ENCODE measurements around the gene SPSB3. TPM values are rescaled to one million over a fixed set of nuclear protein-coding genes. Genes with fewer than 3 reads are reported as not detected.

SPSB3 gene
- 47.8 TPM for polyA plus RNA-seq (2012; ENCODE audit: insufficient read length, low read depth)

DNA sequence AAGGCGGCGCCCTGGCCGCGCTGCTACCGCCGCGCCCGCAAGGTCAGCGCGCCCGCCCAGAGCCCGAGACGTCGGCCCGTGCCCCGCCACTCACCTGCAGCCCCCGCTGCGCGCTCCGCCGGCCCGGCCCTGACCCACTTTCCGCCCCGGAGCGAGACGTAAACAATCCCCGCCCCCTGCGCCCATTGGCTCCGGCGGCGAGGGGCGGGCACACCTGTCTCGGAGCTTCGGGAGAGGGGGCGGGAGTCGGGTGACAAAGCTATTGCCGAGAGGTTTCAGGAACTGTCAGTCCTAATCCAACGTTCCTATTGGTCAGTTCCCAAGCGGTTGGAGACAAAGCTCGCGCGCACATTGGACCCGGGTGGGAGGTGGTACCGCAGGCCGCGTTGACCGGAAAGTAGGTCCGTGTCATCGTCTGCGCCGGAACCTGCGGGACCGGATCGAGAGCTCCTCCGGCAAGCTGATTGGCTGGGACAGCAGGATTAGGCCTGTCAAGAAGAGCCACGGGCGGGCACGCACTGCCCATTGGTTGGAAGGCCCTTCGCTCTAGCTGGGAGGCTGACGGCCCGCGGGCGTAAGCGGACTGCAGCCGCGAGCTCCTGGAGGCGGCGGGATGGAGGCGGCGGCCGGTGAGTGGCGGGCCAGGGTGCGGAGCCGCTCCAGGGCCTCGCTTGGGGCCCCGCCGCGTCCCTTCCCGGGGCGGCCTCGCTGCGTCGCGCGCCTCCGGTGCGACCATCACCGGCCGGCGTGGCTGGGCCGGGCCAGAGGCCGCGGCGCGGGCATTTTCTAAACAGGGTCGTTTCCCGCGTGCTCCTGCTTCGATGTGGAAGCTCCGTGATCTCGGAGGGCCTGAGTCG lies at the start of gene SPSB3, which contains the start of gene NUBP2:
Gene SPSB3 (minus strand): TSS at position 164 of the 857 bp plus-strand sequence. CDS start 1,088 bp downstream, outside the sequence.
Gene NUBP2 (plus strand): TSS at position 553 of the 857 bp plus-strand sequence. CDS start 61 bp downstream, at position 614.
- TF ChIP-seq FOXP2 (optimal IDR thresholded peaks at IDR 0.05; ENCODE audit: borderline replicate concordance, extremely low read depth, extremely low read length, insufficient read depth) = no peak
- TF ChIP-seq, protein P1, sequence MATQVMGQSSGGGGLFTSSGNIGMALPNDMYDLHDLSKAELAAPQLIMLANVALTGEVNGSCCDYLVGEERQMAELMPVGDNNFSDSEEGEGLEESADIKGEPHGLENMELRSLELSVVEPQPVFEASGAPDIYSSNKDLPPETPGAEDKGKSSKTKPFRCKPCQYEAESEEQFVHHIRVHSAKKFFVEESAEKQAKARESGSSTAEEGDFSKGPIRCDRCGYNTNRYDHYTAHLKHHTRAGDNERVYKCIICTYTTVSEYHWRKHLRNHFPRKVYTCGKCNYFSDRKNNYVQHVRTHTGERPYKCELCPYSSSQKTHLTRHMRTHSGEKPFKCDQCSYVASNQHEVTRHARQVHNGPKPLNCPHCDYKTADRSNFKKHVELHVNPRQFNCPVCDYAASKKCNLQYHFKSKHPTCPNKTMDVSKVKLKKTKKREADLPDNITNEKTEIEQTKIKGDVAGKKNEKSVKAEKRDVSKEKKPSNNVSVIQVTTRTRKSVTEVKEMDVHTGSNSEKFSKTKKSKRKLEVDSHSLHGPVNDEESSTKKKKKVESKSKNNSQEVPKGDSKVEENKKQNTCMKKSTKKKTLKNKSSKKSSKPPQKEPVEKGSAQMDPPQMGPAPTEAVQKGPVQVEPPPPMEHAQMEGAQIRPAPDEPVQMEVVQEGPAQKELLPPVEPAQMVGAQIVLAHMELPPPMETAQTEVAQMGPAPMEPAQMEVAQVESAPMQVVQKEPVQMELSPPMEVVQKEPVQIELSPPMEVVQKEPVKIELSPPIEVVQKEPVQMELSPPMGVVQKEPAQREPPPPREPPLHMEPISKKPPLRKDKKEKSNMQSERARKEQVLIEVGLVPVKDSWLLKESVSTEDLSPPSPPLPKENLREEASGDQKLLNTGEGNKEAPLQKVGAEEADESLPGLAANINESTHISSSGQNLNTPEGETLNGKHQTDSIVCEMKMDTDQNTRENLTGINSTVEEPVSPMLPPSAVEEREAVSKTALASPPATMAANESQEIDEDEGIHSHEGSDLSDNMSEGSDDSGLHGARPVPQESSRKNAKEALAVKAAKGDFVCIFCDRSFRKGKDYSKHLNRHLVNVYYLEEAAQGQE (IDR thresholded peaks at IDR 0.05; ENCODE audit: insufficient read depth in 1 of 2, low read depth in 2 of 2, low read length in 2 of 2) = no peak
- TF ChIP-seq SIN3A (IDR thresholded peaks at IDR 0.05; ENCODE audit: borderline replicate concordance, insufficient read depth, low read length) = peak; percentile 80; the same call in 1 of the 2 replicates
- no peak for TF ChIP-seq TAF1 (IDR thresholded peaks at IDR 0.05; ENCODE audit: borderline replicate concordance, insufficient read depth, low read length)
- peak; percentile 36; the same call in 1 of the 2 replicates for TF ChIP-seq POLR2AphosphoS5 (IDR thresholded peaks at IDR 0.05; ENCODE audit: low read depth, low read length)

DNA sequence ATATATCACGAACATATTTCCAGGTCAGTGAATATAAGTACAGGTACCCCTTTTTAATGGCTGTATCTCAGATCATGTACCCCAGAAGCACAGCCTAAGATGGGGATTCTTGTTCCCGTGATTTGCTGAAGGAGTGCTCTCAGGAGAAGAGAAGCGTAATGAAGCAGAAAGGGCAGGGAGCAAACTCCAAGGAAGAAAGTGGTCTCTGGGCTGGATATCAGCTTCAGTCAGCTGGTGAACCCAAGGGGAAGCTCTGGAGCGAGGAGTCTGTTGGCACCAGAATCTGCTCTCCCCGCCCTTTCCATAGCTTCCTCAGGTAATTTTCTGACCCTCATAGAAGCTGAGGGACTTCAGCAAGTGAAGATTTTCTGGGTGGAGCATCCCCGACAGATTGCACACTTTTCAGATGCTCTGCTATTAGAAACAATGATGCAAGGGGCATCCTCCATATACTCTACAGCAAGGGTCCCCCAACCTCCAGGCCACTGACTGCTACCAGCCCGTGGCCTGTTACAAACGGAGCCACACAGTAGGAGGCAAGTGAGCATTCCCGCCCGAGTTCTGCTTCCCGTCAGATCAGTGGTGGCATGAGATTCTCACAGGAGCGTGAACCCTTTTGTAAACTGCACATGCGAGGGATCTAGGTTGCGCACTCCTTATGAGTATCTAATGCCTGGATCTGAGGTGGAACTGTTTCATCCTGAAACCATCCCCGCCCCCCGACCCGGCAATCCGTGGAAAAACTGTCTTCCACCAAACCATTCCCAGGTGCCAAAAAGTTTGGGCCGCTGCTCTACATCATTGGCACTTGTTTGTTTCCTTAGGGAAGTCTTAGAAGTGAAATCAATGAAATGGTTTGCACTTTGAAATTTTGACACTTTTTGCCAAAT lies 49.1 kb upstream of the SPSB3 start:
- TF ChIP-seq POLR2AphosphoS5 (IDR thresholded peaks at IDR 0.05; ENCODE audit: low read depth, low read length) (no peak), FOXP2 (optimal IDR thresholded peaks at IDR 0.05; ENCODE audit: borderline replicate concordance, extremely low read depth, extremely low read length, insufficient read depth) (no peak), TAF1 (IDR thresholded peaks at IDR 0.05; ENCODE audit: borderline replicate concordance, insufficient read depth, low read length) (no peak), SIN3A (IDR thresholded peaks at IDR 0.05; ENCODE audit: borderline replicate concordance, insufficient read depth, low read length) (no peak)
- TF ChIP-seq, protein P1 (IDR thresholded peaks at IDR 0.05; ENCODE audit: insufficient read depth in 1 of 2, low read depth in 2 of 2, low read length in 2 of 2) = no peak

DNA sequence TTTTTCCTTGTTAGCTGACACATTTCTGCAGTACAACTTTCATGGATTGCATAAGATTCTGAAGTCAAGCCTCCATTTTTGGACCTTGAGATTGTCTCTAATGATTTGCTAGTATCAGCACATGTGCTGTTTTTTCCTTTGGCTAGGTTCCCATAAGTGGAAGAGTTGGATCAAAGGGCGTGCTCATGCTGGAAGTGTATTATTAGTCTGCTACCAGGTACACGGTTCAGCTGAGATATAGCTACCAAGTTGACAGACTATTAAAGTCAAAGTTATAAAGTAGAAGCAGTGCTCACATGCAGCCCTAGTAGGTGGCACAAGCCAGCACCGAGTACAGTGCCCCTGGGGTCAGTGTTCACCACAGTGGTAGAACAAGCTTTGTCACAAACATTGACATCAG lies 47.8 kb upstream of the SPSB3 start:
- no peak for TF ChIP-seq FOXP2 (optimal IDR thresholded peaks at IDR 0.05; ENCODE audit: borderline replicate concordance, extremely low read depth, extremely low read length, insufficient read depth)
- TF ChIP-seq TAF1 (IDR thresholded peaks at IDR 0.05; ENCODE audit: borderline replicate concordance, insufficient read depth, low read length) = no peak
- TF ChIP-seq, protein P1 (IDR thresholded peaks at IDR 0.05; ENCODE audit: insufficient read depth in 1 of 2, low read depth in 2 of 2, low read length in 2 of 2) = no peak
- no peak for TF ChIP-seq POLR2AphosphoS5 (IDR thresholded peaks at IDR 0.05; ENCODE audit: low read depth, low read length)
- no peak for TF ChIP-seq SIN3A (IDR thresholded peaks at IDR 0.05; ENCODE audit: borderline replicate concordance, insufficient read depth, low read length)

DNA sequence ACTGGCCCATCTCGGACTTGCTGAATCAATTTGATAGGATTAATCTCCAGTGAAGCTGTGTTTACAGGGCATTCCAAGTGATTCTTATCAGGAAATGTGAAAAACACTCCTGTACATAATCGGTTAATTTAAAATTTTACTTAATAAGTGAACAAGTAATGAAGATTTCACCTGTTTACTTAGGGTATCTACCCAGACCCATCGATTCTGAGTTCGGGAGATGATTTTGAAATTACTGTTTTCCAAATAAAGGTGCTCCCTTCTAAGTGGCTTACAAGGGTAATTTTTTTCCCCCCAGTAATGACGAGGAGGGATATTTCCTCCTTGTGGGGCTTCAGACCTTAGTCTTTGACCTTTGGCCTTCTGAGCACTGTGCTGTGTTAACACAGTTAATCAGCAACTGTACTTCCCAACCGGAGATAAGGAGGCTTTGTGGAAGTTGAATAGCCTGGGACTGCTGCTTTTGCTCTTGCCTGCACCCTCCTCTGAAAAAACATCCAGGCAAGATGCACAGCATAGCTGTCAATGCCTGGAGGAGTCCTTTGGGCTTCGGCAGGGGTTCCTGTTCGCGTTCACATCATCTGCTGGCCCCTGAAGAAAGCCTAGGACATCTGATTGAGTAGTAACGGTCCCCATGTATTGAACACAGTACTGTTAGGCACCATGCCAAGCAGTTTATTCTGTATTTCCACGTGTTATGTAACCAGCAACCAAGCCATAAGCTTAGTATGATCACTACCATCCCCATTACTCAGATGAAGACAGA lies 46.5 kb upstream of the SPSB3 start:
- TF ChIP-seq TAF1 (IDR thresholded peaks at IDR 0.05; ENCODE audit: borderline replicate concordance, insufficient read depth, low read length) (no peak), POLR2AphosphoS5 (IDR thresholded peaks at IDR 0.05; ENCODE audit: low read depth, low read length) (no peak), FOXP2 (optimal IDR thresholded peaks at IDR 0.05; ENCODE audit: borderline replicate concordance, extremely low read depth, extremely low read length, insufficient read depth) (no peak), SIN3A (IDR thresholded peaks at IDR 0.05; ENCODE audit: borderline replicate concordance, insufficient read depth, low read length) (no peak)
- TF ChIP-seq, protein P1 (IDR thresholded peaks at IDR 0.05; ENCODE audit: insufficient read depth in 1 of 2, low read depth in 2 of 2, low read length in 2 of 2) = no peak
